Activated effector memory CD4-positive, alpha-beta T cell treated with Interleukin-2 at 50 U/mL for 16 hours (primary cell): Measurements from ENCODE around the gene SET.

ENCODE experiments used
- DNase-seq: peaks from one replicate; pipeline ENCODE4 v3.0.0-alpha.2; 2020

SET gene

DNA sequence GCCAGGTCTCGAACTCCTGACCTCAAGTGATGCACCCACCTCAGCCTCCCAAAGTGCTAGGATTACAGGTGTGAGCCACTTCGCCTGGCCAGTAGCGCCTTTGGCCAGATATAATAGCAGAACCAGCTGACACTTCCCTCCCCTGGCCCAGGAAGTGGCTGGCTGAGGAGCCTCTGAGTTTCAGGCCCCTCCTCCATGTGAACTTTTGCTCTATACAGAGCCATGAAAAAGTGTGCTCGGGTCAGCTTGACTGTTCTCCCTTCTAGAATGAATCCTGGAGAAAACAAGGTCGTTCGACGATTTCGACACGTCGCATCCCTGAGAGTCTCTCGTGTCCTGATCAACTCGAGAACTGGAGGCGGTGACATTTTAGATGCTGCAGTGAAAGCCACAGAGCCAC lies 43.6 kb downstream of the SET start:
- no peak for DNase-seq

DNA sequence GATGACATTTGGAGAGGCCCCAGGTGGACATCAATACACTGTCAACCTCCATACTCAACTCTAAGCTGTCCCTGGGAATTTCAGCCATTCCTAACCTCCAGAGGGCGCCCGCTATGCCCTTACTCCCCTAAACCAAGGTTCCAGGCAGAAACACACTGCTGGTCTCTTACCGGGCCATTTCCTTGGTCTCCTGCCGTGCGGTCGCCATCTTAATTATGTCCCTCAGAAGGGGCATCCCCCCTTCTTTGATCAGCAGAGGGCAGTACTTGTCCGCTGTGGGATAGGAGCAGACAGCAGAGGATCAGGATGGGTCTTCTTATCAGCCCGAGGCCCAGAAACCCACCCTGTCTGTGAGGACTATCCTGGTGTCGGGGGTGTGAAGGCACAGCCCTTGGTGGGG lies 44.2 kb downstream of the SET start:
- no peak for DNase-seq

DNA sequence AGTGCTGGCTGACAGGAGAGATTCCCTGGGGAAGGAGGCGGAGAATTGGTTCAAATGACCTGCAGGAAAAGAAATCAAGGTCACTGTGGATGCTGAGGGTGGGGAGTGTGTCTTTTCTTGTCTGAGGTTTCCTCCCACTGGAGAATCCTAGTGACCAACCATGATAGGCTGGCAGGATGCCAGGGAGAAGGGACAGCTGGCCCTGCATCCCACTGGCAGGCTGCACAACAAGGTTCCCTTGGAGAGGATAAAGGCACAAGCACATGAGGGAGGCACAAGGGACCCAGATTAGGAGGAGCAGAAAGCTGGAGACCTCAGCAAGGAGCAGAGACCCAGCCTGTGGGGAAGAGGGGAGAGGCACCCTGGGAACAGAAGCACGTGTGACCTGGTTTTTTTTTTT lies 46.4 kb downstream of the SET start:
- DNase-seq = no peak

DNA sequence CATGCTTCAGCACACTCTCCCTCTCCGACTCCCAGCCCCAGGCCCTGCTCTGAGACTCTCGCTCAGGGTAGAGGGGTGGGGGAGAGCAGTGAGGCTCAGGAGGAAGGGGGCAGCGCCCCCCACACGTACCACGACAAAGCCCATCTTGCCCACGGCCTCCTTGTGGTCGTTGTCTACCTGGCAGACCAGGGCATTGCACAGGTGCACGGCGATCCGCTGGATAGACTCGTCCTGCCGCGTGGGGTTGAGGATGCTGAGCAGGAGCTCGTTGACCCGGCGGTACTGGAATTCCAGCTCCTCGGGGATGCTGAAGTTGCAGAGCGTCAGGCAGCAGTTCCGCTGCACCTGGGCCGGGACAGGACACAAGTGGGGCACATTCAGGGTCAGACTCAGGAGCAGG lies 53.4 kb downstream of the SET start:
- DNase-seq = no peak

DNA sequence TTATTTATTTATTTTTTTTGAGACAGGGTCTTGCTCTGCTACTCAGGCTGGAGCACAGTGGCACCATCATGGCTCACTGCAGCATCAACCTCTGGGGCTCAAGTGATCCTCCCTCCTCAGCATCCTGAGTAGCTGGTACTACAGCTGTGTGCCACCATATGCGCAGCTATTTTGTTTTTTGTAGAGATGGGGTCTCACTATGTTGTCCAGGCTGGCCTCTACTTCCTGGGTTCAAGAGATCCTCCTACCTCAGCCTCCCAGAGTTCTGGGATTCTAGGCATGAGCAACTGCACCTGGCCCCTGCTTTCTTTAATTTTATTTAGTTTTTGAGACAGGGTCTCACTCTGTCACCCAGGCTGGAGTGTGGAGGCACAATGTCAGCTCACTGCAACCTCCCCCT lies 54.4 kb downstream of the SET start:
- no peak for DNase-seq
